ENCODE results near the gene KMT5C.

KMT5C gene

DNA sequence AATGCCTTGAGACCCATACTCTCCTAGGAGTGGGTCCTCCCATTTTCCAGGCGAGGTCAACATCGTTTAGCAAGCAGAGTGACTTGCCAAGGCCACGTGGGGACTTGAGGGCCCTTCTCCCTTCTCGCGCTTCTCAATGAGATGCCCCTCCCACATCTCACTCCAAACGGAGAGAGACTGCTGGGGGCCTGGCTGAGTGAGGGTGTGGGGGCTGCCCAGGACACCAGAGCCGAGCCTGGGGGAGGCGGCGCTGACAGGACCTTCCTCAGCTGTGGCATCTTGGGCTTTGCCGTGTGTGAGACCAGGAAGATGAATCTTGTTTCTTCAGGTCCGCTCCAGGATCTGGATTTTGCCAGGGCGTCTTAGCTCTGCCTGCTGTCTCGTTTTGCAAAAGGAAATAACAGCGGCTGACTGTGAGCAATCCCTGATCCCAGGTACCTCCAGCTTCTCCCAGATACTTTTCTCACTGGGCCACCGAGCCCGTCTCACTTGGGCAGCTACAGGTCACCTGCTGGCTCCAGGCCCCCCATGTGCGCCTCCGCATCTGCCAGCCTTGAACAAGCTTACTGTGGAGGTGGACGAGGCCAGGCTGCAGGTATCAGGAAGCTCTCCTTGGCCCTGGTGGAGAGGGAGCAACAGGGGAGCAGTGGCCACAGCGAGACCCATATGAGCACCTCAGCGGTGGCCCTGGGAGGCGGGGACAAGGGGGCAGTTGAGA lies 8.8 kb downstream of the KMT5C start:
- TF ChIP-seq GATA3 (IDR thresholded peaks at IDR 0.05; ENCODE audit: low read depth, low read length) (no peak), GATA2 (IDR thresholded peaks at IDR 0.05; ENCODE audit: low read depth, low read length) (no peak)

DNA sequence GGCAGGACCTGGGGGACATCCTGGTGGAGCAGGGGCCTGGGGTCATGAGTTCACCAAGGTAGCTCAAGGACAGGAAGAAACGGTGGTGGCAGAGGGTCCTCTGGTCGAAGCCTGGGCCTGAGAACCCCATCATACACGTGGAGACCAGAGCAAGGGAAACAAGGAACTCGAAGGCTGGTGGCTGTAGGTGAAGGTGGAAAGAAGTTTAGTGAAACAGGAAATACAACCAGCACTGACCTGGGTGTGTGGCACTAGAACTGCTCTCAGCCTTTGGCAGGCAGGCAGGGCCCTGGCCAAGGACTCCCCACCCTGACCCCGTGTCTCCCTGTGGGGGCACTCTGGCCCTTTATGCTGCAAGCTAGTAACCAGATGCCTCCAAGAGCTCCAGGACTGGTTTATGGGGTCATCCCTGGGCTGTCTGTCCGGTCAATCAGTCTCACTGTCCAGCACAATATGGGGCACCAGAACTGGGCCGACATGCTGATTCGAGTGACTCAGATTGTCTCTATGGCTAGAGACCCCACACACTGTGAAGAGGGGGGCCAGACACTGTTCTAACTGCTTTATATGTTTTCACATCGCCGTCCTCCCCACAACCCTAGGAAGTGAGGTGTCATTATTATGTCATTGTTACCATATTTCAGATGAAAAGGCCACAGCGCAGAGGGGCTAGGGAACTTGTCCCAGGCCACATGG lies 11.1 kb downstream of the KMT5C start:
- TF ChIP-seq GATA2 (IDR thresholded peaks at IDR 0.05; ENCODE audit: low read depth, low read length) (no peak), GATA3 (IDR thresholded peaks at IDR 0.05; ENCODE audit: low read depth, low read length) (no peak)

DNA sequence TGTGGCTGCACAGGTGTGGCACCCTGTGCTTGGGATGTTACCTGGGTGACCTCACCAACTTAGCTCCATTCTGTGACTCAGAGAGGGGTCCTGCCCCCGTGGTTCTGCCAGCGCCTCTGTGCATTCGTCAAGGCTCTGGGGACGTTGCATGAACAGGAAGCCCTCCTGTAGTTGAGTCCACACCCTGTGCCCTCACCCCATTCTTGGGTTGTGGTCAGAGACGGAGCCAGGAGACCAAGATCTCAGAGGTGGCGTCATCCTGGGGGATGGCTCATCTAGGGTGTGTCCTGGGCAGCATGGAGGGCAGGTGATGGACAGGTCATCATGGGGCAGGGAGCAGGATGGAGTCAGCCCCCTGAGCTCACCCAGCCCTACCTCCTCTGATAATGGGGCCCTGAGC lies 12.4 kb downstream of the KMT5C start:
- TF ChIP-seq GATA2 (IDR thresholded peaks at IDR 0.05; ENCODE audit: low read depth, low read length) (no peak), GATA3 (IDR thresholded peaks at IDR 0.05; ENCODE audit: low read depth, low read length) (no peak)

DNA sequence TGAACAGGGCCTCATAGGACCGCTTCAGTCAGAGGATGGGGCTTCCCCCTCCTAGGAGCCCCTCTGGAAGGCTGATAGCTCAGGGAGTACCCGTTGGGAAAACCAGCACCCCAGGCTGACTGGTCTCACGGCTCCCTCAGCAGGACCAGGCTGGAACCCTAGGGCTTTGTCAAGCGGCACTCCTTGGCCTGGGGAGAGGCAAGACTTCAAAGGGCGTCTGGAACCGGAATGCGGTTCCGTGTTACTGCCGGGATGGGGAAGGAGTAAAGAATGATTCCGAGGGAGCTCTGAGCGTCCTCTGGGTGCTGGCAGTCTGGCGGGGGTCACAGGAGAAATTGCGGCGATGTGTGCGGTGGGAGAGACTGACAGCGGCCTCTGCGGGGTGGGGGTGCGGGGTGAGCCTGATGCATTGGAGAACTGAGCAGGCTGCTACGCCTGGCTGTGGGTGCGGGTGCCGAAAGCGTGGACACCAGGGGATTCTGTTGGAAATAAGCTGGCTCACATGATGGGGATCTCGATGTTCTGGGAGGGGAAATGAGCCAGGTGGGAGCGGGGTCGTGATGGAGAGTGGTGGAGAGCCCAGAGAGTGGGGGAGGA lies 13.0 kb downstream of the KMT5C start:
- no peak for TF ChIP-seq GATA3 (IDR thresholded peaks at IDR 0.05; ENCODE audit: low read depth, low read length)
- TF ChIP-seq GATA2 (IDR thresholded peaks at IDR 0.05; ENCODE audit: low read depth, low read length) = no peak

DNA sequence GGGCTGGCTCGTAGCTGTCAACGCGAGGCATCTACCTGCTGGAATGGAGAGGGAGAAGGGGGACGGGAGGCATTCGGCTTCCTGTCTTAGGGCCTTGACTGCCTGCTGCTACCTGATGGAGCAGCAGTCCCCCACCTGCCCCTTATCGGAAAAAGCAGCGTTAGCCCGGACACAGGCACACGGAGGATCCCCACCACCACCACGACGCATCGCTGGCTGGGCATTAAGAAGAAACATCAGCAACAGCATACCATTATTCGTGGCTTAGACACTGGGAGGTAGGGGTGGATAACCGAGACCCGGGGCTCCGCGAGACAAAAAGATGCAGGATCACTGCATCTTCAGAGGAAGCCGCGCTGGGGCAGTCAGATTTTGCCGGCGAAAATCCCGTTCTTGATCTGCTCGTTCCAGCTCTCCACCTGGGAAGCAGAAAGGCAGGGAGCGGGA lies 13.7 kb downstream of the KMT5C start:
- TF ChIP-seq GATA2 (IDR thresholded peaks at IDR 0.05; ENCODE audit: low read depth, low read length) (no peak), GATA3 (IDR thresholded peaks at IDR 0.05; ENCODE audit: low read depth, low read length) (no peak)

DNA sequence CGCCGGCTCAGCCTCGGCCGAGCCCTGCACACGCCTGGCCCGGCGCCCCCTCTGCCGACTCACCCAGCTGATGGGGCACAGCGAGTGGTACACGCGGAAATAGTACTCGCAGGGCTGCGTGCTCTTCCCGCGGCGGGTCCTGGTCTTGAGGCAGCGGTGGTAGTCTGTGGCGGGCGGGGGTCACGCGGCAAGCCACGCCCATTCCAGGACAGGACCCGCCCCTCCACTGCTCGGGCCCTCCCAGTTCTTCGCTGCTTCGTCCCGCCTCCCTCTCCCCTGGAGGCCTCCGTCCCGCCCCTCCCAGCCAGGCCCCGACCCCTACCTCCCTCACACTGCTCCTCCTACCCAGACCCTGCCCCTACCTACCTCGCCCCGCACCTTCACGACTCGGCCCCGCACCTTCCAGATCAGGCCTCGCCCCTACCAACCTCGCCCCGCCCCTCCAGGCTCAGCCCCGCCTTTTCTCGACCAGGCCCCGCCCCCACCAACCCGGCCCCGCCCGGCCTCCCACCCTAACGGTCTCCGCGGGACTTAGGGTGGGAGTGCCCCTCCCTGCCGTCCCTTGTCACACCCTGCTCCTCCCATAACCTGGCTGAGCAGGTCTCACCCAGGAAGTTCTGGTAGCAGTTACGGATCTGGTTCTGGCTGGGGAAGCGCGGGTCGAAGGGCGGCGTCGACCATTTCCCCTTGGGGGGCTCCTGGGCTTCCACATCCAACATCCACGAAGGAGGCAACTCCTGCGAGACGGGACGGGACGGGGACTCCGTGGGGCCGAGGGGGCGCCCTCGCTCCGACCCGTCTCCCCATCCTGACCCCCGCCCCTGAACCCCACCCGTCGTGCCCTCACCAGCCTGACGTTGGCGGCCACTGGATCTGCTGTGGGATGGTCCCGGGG lies 14.4 kb downstream of the KMT5C start:
- no peak for TF ChIP-seq GATA2 (IDR thresholded peaks at IDR 0.05; ENCODE audit: low read depth, low read length)

DNA sequence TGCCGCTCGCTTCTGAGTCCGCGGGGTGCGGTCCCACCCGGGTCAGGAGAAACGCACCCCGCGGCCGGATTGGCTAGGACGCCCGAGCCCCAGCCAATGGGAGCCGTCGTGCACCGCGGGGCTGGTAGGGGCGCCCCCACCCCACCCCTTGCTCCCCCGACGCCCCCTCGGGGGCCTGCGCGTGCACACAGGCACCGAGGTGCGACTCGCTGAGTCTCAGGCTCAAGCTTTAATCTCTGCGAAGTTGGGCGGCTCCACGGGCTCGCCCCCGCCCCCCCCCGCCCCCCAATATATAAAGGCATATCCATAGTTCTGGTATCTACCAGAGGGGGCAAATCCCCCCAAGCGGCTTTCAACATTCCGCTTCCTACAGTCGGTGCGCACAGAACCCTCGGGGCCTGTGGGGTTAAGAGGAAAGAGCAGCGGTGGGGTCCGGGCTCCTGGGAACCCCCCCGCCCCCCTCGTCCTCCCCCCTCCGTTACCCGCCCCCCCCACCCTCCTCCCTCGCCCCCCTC lies 15.1 kb downstream of the KMT5C start, which contains the start of gene COX6B2:
TSS of gene COX6B2 (minus strand) at position 22 of the 515 bp plus-strand sequence. CDS start 198 bp downstream, outside the sequence.
- no peak for TF ChIP-seq GATA3 (IDR thresholded peaks at IDR 0.05; ENCODE audit: low read depth, low read length)

DNA sequence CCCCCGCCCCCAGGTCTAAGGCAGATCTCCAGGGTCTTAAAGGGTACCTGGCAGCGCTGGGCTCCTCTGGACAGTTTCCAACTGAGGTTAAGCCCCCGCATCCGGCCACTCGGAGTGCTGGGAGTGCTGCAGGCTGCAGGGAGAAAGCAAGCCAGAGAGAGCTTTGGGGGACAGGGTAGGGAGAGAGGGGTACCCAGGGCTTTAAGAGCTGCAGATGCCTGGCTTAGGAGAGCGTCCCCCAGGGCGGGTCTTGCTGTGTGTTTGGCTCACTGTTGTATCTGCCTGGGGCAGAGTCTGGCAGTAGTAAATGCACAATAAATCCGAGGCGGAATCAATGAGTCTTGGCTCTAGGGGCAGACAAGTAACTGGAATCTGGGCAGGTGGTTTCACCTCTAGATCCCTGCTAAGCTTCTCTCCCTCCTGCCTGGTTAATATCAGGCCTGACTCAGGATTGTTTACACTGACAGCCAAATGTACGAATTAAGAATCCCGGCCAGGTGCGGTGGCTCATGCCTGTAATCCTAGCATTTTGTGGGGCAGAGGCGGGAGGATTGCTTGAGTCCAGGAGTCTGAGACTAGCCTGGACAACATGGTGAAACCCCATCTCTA lies 15.6 kb downstream of the KMT5C start:
- TF ChIP-seq GATA3 (IDR thresholded peaks at IDR 0.05; ENCODE audit: low read depth, low read length) = no peak
- TF ChIP-seq GATA2 (IDR thresholded peaks at IDR 0.05; ENCODE audit: low read depth, low read length) = no peak

DNA sequence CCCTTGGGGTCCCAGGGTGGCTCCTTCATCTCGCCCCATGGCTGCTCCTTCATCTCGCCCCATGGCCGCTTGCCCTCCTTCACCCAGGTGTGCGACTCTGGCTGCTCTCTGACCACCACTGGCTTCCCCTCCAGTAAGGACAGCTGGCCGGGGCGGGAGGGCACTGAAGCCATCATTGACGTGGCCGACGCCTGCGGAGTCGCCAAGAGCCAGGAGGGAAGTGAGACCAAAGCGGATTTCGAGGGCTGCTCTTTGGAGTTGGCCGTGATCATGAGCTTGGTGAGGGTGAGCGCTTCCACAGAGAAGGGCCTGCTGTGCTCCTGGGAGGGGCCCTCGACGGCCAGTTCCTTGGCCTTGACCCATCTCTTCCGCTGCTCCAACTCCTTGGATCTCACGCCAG lies 18.8 kb downstream of the KMT5C start:
- TF ChIP-seq GATA2 (IDR thresholded peaks at IDR 0.05; ENCODE audit: low read depth, low read length) (no peak), GATA3 (IDR thresholded peaks at IDR 0.05; ENCODE audit: low read depth, low read length) (no peak)

DNA sequence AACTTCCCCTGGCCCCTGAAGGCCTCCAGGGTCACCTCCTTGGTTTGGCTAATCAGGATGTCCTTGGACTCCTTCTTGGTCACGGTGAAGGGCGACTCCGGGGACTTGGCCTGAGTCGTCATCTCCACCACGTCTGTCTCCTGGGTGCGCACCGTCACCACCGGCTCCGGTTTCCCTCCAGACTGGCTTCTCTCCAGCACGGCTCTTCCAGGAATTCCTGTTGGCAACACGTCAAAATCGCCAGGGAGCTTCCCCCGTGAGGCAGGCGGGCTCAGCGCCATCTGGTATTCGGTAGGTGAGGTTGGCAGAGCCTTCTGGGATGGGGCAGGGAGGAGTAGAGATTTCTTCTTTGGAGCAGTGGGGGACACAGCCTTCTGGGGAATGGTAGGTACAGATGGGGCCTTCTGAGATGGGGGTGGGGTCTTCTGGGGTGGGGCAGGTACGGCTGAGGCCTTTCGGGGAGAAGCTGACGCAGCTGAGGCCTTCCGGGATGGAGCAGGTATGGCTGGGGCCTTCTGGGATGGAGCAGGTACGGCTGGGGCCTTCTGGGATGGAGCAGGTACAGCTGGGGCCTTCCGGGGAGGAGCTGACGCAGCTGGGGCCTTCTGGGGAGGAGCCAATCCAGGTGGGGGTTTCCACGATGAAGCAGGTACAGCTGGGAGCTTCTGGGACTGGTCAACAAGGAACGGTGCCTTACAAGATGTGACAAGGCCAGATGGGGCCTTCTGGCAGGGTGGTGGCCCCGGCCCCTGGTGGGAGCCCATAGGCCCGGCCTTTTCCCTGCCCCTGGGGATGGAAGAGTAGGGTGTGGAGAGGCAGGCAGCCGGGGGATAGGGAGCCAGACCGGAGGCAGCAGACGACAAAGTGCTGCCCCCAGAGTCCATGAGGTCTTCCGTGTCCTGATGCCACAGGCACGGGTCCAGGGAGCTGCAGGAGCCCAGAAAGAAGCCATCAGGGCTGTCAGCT lies 19.6 kb downstream of the KMT5C start:
- TF ChIP-seq GATA2 (IDR thresholded peaks at IDR 0.05; ENCODE audit: low read depth, low read length) (no peak), GATA3 (IDR thresholded peaks at IDR 0.05; ENCODE audit: low read depth, low read length) (no peak)

DNA sequence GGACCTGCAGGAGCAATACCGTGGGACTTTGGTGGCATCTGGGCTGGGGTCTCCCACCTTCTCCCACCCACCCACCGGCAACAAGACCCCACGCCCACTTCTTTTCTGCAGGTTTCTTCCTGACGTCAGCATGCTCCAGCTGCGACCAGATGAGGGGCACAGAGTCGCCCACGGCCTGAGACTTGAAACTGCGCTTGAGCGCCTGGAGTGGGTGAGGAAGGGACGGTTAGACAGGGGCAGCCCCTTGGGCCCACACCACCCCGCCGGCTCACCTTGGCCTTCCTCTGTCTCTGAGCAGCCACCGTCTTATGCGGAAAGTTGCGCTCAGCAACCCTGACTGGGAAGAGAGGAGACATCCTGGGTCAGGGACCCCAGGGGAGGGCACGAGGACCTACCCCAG lies 21.2 kb downstream of the KMT5C start:
- no peak for TF ChIP-seq GATA2 (IDR thresholded peaks at IDR 0.05; ENCODE audit: low read depth, low read length)
- TF ChIP-seq GATA3 (IDR thresholded peaks at IDR 0.05; ENCODE audit: low read depth, low read length) = no peak

DNA sequence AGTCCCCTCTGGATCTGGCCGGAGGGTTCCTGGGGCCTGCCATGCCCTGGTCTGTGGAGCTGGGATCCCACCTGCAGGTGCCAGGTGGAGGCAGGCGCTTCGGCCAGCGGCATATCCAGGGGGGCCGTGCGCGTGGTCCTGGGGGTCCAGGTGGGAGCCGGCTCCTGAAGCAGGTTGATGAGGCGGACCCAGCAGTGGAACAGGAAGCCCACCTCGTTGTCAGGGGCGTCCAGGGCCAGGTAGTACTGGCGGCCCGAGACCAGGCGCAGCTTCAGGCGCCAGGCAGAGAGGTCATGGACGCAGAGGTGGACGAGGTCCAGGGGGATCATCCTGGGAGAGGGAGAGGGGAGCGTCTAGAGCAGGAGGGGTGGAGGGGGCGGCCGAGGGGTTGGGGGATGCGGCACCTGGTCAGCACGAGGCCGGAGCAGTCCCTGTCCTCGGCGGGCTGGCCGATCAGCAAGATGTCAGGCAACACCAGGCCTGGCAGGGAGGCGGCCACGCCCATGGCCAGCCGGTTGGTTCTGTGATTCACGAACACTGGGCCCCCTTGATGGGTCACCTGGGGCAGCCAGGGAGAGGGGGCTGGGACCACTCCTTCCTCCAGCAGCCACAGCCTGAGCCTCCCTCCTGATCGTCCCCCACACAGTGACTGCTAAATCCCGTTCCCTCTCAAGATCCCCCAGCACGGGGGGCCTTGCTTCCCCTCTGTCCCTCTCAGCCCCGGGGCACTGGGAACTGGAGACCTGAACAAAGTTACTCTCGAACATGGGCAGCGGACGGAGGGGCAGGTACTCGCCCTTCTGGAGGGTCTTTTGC lies 22.7 kb downstream of the KMT5C start:
- TF ChIP-seq GATA2 (IDR thresholded peaks at IDR 0.05; ENCODE audit: low read depth, low read length) (no peak), GATA3 (IDR thresholded peaks at IDR 0.05; ENCODE audit: low read depth, low read length) (no peak)

Data from SH-SY5Y (cell line).